Fibroblast of pulmonary artery (primary cell): Measurements from ENCODE around the gene ATG9B.
"Not testable (repeated sequence)": the region's sequence is repeated elsewhere in the genome, so short reads cannot be mapped to it uniquely, and the experiment has no call there.

ENCODE experiments used
- DNase-seq: peaks from one replicate; pipeline ENCODE4 v3.0.0-alpha.2; 2010; ENCODE audit warnings: low read depth
- H3K4me3 ChIP-seq: replicated peaks from 2 replicates; pipeline ENCODE4 v1.5.1; 2011; ENCODE audit warnings: low read depth, mild to moderate bottlenecking, control low read depth, low read length, moderate library complexity
- TF ChIP-seq, protein P1 (sequence below): IDR thresholded peaks from 2 replicates; pipeline ENCODE4 v1.5.1; 2011; ENCODE audit warnings: mild to moderate bottlenecking, control low read depth, low read length, inconsistent platforms; ENCODE audit errors: missing control alignments

ATG9B gene

DNA sequence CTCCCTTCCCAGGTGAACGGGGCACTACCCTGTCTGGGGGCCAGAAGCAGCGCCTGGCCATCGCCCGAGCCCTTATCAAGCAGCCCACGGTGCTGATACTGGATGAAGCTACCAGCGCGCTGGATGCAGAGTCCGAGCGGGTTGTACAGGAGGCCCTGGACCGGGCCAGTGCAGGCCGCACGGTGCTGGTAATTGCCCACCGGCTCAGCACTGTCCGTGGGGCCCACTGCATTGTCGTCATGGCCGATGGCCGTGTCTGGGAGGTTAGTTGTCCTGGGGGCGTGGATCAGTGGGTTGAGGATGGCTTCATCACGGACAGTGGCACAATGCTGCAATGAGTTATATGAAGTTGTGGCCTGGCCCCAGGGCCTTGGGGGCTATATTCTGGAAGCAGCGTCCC, 19.7 kb upstream of the ATG9B start:
- no peak for DNase-seq
- TF ChIP-seq, protein P1, sequence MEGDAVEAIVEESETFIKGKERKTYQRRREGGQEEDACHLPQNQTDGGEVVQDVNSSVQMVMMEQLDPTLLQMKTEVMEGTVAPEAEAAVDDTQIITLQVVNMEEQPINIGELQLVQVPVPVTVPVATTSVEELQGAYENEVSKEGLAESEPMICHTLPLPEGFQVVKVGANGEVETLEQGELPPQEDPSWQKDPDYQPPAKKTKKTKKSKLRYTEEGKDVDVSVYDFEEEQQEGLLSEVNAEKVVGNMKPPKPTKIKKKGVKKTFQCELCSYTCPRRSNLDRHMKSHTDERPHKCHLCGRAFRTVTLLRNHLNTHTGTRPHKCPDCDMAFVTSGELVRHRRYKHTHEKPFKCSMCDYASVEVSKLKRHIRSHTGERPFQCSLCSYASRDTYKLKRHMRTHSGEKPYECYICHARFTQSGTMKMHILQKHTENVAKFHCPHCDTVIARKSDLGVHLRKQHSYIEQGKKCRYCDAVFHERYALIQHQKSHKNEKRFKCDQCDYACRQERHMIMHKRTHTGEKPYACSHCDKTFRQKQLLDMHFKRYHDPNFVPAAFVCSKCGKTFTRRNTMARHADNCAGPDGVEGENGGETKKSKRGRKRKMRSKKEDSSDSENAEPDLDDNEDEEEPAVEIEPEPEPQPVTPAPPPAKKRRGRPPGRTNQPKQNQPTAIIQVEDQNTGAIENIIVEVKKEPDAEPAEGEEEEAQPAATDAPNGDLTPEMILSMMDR = no peak

DNA sequence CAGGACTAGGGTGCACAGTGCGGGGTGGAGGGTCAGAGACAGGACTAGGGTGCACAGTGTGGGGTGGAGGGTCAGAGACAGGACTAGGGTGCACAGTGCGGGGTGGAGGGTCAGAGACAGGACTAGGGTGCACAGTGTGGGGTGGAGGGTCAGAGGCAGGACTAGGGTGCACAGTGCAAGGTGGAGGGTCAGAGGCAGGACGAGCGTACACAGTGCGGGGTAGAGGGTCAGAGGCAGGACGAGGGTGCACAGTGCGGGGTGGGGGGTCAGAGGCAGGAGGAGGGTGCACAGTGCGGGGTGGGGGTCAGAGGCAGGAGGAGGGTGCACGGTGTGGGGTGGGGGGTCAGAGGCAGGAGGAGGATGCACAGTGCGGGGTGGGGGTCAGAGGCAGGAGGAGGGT, 19.2 kb upstream of the ATG9B start:
- H3K4me3 ChIP-seq, DNase-seq: not testable (repeated sequence)

More for the DNA sequence above, 19.7 kb upstream of the ATG9B start:
- no peak overlapping the region for H3K4me3 ChIP-seq

DNA sequence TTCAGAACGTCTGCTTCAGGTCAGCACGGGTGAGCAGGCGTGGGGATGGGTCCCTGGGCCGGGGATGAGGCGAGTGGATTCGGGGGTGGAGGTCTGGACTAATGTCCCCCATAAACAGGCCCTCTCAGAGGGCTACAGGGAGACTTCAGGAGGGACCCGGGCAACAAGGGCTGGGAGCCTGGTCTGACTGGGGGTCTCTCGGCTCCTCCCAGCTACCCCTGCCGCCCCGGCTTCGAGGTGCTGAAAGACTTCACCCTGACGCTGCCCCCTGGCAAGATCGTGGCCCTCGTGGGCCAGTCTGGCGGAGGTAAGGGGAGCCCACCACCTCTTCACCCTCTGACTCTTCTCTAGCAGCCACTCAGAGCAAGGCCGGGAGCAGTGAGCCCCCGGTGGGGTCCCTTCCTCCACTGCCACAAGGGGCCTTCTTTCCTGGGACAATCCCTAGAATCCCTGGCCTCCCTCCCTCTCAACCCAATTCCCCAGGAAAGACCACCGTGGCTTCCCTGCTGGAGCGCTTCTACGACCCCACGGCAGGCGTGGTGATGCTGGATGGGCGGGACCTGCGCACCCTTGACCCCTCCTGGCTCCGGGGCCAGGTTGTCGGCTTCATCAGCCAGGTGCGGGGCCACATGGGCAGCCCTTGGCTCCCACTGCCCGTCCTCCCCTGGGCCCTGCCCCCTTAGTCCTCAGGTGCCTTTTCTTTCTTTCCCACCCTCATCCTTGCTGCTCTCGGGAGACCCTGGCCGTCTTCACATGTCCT, 16.5 kb upstream of the ATG9B start:
- H3K4me3 ChIP-seq = no peak overlapping the region
- TF ChIP-seq, protein P1 = no peak
- DNase-seq = no peak

DNA sequence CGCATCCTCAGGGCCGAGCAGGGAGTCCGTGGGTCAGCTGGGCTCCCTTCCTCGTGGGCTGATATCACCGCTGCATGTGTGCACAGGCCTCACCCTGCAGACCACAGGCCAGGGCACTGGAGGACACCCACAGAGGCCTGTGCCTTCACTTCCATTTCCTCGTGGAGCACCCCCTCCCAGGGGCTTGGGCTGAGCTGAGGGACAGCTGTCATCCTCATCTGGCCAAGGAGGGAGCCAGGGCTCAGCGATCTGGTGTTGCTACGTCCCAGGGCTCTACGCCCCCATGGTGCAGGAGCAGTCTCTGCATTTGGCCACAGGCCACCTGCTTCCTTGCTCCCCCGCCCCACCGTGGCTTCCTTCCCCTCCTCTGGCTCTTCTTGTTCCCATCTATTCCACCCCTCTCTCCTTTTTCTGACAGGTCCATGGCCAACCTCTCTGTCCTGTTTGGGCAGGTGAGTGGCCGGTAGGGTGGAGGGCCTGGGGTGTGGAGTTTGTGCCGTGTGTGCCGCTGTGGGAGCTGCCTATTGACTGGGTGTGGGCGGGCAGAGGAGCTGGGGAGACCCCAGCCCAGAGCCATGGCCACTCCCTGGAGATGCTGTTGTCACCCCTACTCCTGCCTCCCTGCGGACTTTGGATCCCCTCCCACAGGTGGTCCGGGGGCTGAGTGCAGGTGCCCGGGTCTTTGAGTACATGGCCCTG, 15.7 kb upstream of the ATG9B start:
- H3K4me3 ChIP-seq = no peak overlapping the region
- TF ChIP-seq, protein P1 = no peak
- no peak for DNase-seq

DNA sequence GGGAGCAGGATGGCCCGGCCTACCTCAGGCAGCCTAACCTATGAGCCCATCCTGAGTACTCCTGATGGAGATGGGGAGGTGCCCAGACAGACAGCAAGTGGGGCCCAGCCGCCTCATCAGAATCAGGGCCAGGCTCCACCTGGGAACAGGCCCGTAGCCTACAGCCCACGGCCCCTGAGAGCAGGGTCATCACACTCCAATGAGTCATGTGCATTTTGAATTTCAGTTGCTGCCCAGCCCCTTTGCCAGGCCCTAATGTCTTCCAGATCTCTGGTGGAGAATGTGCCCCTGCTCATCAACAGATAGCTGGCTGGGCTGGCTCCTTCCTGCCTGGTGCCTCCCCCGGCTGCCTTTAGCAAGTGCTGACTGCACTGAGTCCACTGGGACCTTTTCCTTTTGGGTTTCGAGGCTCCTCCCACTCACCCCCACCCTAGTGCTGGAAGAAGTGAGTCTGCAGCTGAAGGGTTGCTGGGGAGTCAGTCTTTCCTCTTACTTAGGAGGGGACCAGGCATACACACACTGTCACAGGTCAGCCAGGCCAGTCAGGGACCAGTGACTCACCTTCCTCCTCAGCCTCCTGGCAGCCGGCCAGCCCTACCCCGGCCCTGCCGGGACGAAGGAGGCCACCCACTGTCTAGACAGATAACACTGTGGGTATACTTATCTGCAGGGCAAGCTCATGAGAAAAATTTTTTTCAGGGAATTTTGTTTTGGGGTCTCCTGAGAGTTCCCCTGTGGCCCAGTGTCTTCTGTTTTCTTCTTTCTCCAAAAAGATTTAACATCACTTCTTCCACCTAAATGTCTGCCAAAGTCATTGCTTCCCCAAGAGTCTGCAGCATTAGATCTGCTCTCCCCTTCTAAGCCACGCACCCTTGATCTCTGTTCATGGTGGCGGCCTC, 14.9 kb upstream of the ATG9B start:
- peak; percentile 92 for DNase-seq
- TF ChIP-seq, protein P1 = no peak
- H3K4me3 ChIP-seq = no peak overlapping the region

DNA sequence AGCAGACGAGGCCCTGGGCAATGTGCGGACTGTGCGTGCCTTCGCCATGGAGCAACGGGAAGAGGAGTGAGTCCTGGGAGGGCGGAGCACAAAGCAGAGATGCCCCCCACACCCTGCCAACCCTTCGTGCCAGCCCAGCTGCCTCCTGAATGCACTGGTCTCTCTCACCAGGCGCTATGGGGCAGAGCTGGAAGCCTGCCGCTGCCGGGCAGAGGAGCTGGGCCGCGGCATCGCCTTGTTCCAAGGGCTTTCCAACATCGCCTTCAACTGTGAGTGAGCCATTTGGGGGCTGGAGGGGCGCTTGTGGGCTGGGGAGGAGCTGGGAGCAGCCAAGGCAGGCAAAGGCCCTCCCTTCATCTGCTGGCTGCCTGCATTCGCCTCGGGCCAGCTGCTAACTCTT, 11.6 kb upstream of the ATG9B start:
- H3K4me3 ChIP-seq = no peak overlapping the region
- TF ChIP-seq, protein P1 = no peak
- DNase-seq = no peak
